Body of pancreas (tissue), 4 donors: Measurements from ENCODE around the gene FAM25A. TPM values are rescaled to one million over a fixed set of nuclear protein-coding genes. Genes with fewer than 3 reads are reported as not detected.
"Not testable (repeated sequence)": the region's sequence is repeated elsewhere in the genome, so short reads cannot be mapped to it uniquely, and the experiment has no call there.

Source experiments
- ATAC-seq: fragments of 150-250 bp; one replicate; pipeline ENCODE4 v1.9.1; 2016
- DNase-seq, 4 donors: peaks; one replicate each; pipeline ENCODE4 v3.0.0-alpha.2; 2019
- H3K27ac ChIP-seq, 4 donors: fragments of 200-600 bp; sonication (generic); 1 replicate in 3 of 4; 2 replicates in 1 of 4; pipeline versions ENCODE4 v1.5.1 to v1.6.1; 2016 to 2019; ENCODE audit warnings: mild to moderate bottlenecking in 1 of 4, mixed read lengths in 1 of 4, moderate library complexity in 1 of 4
- H3K27me3 ChIP-seq, 2 donors: fragments of 200-600 bp; sonication (generic); one replicate each; pipeline ENCODE4 v1.6.0; 2016; ENCODE audit warnings: mild to moderate bottlenecking in 1 of 2
- H3K36me3 ChIP-seq, 2 donors: fragments of 200-600 bp; sonication (generic); replicated peaks in 1 of 2; 2 replicates each; pipeline ENCODE4 v1.5.1; 2016; ENCODE audit warnings: low read depth in 2 of 2; ENCODE audit not compliant: insufficient read depth in 1 of 2
- H3K4me1 ChIP-seq: fragments of 200-600 bp; sonication (generic); one replicate; pipeline ENCODE4 v1.6.0; 2016
- H3K4me3 ChIP-seq, 2 donors: fragments of 200-600 bp; sonication (generic); 1 replicate in 1 of 2; 2 replicates in 1 of 2; pipeline ENCODE4 v1.5.1; 2016 to 2019
- H3K9me3 ChIP-seq, 3 donors: fragments of 200-600 bp; sonication (generic); 1 replicate in 2 of 3; 2 replicates in 1 of 3; pipeline ENCODE4 v1.5.1; 2016
- POLR2A ChIP-seq, 3 donors: fragments of 450-650 bp; IDR thresholded peaks; one replicate each; pipeline ENCODE4 v1.6.1; 2016; ENCODE audit warnings: antibody characterized with exemption in 3 of 3, mild to moderate bottlenecking in 2 of 3
- WGBS, 2 donors: methylation state at CpG; one replicate each; pipeline ENCODE4 v1.1.5; 2017; 5-methylcytosine and 5-hydroxymethylcytosine counted together
- intact Hi-C: fragments of 100-400 bp; cut with DNase I; formaldehyde crosslinking; loops from one replicate; pipeline ENCODE4 v1.15.1; 2023
- total RNA-seq, 2 donors: library from RNA; depleted of rRNA; stranded (reverse); fragments of >200 nt; gene quantifications; one replicate each; pipeline ENCODE4 v1.1.0, GENCODE V29; 2016
- TF ChIP-seq, protein P1 (sequence below), 7 experiments: fragments of 450-650 bp in 4 of 7; fragments of 200-600 bp in 3 of 7; sonication (generic) in 3 of 7; IDR thresholded peaks; one replicate each; pipeline ENCODE4 v1.5.1; 2016 to 2019; ENCODE audit warnings: antibody characterized with exemption in 7 of 7

The FAM25A gene
- total RNA-seq, 2 donors from 2014 or later: not detected

DNA sequence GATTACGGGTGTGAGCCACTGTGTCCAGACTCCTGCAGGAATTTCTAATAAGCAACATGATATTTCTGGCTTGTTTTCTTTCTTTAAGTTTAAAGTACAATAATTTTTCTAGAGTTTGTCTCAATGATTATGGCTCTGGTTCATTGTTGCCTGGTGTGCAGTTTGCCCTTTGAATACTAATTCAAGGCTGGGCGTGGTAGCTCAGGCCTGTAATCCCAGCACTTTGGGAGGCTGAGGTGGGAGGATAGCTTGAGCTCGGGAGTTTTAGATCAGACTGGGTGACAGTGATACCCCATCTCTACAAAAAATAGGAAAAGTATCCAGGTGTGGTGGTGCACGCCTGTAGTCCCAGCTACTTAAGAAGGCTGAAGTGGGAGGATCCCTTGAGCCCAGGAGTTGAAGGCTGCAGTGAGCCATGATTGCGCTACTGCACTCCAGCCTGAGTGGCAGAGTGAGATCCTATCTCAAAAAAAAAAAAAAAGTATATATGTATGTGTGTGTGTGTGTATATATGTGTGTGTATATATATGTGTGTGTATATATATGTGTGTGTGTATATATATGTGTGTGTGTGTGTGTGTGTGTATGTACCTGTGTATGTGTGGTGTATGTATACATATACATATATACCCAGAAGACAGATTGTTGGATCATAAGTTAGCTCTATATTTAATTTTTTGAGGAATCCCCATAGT, 43.6 kb upstream of the FAM25A start:
- Histone ChIP-seq H3K27me3 (no peaks in the 10 kb centered on the region), H3K36me3 (no peaks in the 10 kb centered on the region), H3K4me1 (peaks cover 21% of the 10 kb centered on the region), H3K4me3 (no peak overlapping the region), H3K9me3 (no peaks in the 10 kb centered on the region), H3K27ac (no peak overlapping the region)
- WGBS, 2 donors: 95 to 96% methylated on average over 5 of the region's 5 CpGs
- TF ChIP-seq POLR2A (IDR thresholded peaks at IDR 0.05): no peak
- TF ChIP-seq, protein P1, sequence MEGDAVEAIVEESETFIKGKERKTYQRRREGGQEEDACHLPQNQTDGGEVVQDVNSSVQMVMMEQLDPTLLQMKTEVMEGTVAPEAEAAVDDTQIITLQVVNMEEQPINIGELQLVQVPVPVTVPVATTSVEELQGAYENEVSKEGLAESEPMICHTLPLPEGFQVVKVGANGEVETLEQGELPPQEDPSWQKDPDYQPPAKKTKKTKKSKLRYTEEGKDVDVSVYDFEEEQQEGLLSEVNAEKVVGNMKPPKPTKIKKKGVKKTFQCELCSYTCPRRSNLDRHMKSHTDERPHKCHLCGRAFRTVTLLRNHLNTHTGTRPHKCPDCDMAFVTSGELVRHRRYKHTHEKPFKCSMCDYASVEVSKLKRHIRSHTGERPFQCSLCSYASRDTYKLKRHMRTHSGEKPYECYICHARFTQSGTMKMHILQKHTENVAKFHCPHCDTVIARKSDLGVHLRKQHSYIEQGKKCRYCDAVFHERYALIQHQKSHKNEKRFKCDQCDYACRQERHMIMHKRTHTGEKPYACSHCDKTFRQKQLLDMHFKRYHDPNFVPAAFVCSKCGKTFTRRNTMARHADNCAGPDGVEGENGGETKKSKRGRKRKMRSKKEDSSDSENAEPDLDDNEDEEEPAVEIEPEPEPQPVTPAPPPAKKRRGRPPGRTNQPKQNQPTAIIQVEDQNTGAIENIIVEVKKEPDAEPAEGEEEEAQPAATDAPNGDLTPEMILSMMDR (IDR thresholded peaks at IDR 0.05): no peak
- intact Hi-C loops: no loop called here
- DNase-seq (no peak), ATAC-seq (no peak)

DNA sequence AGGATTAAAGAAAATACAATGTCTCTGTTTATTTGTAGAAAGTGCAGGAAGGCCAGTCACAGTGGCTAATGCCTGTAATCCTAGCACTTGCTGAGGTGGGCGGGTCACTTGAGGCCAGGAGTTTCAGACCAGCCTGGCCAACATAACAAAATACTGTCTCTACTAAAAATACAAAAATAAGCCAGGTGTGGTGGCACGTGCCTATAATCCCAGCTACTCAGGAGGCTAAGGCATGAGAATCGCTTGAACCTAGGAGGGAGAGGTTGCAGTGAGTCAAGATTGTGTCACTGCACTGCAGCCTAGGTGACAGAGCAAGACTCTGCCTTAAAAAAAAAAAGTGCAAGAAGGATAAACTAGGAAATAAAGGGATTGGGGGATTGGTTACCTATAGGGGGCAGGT, 41.6 kb upstream of the FAM25A start:
- 81 to 93% methylated on average over 3 of the region's 3 CpGs for WGBS, 2 donors
- ATAC-seq, H3K36me3 ChIP-seq, H3K27me3 ChIP-seq, DNase-seq, intact Hi-C loops, H3K27ac ChIP-seq, H3K9me3 ChIP-seq, H3K4me3 ChIP-seq: not testable (repeated sequence)
- peaks cover 12% of the 10 kb centered on the region for H3K4me1 ChIP-seq

DNA sequence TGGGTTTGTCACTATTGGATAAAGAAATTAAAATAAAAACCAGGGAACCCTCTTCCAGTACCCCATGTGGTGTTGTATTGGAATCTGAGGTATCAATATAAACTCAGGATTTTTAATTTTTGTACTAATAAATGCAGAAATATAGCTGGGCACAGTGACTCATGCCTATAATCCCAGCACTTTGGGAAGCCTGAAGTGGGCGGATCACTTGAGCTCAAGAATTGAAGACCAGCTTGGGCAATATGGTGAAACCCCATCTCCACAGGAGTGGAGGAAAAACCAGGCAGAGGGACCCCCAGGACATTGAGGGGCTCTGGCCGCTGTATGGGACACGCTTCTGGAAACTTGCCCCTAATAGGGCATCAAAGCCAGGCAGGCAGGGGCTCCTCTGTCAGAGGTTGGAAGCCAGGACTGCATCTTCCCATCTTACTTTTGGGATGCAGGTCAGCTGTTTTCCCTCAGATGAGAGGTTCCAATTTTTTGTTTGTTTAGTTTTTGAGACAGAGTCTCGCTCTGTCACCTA, 40.7 kb upstream of the FAM25A start:
- H3K4me1 ChIP-seq: peaks cover 12% of the 10 kb centered on the region
- no peaks in the 10 kb centered on the region for H3K27me3 ChIP-seq
- H3K27ac ChIP-seq: peak overlapping the region in 1 of 4 donors; percentile 12
- TF ChIP-seq, protein P1 (IDR thresholded peaks at IDR 0.05): no peak
- TF ChIP-seq POLR2A (IDR thresholded peaks at IDR 0.05): no peak
- intact Hi-C loops: no loop called here
- H3K36me3 ChIP-seq: no peaks in the 10 kb centered on the region
- DNase-seq (no peak), ATAC-seq (no peak)
- H3K4me3 ChIP-seq: no peak overlapping the region
- WGBS, 2 donors: 78 to 81% methylated on average over 4 of the region's 4 CpGs
- H3K9me3 ChIP-seq: no peaks in the 10 kb centered on the region

DNA sequence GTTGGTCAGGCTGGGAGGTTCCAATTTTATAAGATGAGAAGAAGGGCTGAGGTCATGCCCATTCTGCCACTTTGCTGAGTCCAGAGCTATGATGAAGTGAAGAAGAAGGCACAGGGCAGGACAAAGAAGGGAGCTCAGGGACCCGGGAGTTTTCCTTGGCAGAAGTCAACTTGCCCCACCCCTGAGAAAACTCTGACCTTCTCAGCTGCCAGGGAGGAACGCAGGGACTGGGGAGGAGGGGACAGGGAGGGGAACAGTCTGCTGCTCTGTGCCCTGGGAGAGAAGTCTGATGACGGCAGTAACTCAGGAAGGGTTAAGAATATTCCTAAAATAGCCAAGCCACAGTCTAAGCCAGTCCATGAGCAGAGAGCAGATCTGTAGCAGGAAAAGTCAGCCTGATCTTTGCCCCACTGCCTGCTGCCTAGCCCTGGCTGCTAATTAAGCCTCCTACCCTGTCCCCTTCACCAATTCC, 40.1 kb upstream of the FAM25A start:
- no peaks in the 10 kb centered on the region for H3K36me3 ChIP-seq
- TF ChIP-seq, protein P1 (IDR thresholded peaks at IDR 0.05): no peak
- no peak for TF ChIP-seq POLR2A (IDR thresholded peaks at IDR 0.05)
- peak in 1 of 4 donors; percentile 39 for DNase-seq
- H3K4me1 ChIP-seq: peaks cover 12% of the 10 kb centered on the region
- no peaks in the 10 kb centered on the region for H3K27me3 ChIP-seq
- H3K9me3 ChIP-seq: no peaks in the 10 kb centered on the region
- 8 to 15% methylated on average over 3 of the region's 3 CpGs for WGBS, 2 donors
- intact Hi-C loops: no loop called here
- ATAC-seq: peak; percentile 66
- H3K27ac ChIP-seq: peak overlapping the region in 1 of 4 donors; percentile 45
- no peak overlapping the region for H3K4me3 ChIP-seq

DNA sequence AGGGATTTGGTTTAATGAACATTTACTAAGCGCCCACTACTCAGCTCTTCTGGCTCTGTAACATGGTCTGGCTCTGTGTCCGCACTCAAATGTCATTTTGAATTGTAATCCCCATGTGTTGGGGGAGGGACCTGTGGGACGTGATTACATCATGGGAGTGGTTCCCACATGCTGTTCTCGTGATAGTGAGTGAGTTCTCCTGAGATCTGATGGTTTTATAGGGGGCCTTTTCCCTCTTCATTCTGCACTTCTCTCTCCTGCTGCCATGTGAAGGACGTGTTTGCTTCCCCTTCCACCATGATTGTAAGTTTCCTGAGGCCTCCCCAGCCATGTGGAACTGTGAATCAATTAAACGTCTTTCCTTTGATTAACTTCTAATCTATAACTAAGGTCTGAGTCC, 39.1 kb upstream of the FAM25A start:
- H3K4me3 ChIP-seq, intact Hi-C loops, H3K36me3 ChIP-seq, ATAC-seq, DNase-seq, H3K27ac ChIP-seq, H3K9me3 ChIP-seq, H3K27me3 ChIP-seq: not testable (repeated sequence)
- peaks cover 12% of the 10 kb centered on the region for H3K4me1 ChIP-seq
- WGBS, 2 donors: 75 to 80% methylated on average over 6 of the region's 6 CpGs

DNA sequence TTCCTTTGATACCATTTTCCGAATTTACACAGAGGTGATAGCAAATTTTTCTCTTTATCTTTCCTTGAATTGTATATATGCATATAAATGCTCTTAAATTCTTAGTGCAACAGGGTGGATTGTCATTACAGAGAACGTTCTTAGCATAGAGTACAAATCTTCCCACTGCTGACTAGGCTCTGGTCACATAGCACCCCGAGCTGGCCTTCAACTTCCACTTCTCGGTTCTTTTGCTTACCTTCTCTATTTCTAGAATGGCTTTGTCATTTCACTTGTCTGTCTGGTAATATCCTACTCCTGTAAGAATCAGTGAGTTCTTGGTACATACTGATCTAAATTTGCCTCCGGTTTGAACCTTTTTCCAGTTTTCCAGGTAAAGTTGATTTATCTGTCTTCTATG, 38.4 kb upstream of the FAM25A start:
- 86 to 91% methylated on average over 5 of the region's 5 CpGs for WGBS, 2 donors
- H3K27ac ChIP-seq: no peak overlapping the region
- TF ChIP-seq, protein P1 (IDR thresholded peaks at IDR 0.05): no peak
- no peak for TF ChIP-seq POLR2A (IDR thresholded peaks at IDR 0.05)
- peaks cover 12% of the 10 kb centered on the region for H3K4me1 ChIP-seq
- no peaks in the 10 kb centered on the region for H3K9me3 ChIP-seq
- no peaks in the 10 kb centered on the region for H3K27me3 ChIP-seq
- intact Hi-C loops: no loop called here
- ATAC-seq (no peak), DNase-seq (no peak)
- H3K4me3 ChIP-seq: no peak overlapping the region
- no peaks in the 10 kb centered on the region for H3K36me3 ChIP-seq

DNA sequence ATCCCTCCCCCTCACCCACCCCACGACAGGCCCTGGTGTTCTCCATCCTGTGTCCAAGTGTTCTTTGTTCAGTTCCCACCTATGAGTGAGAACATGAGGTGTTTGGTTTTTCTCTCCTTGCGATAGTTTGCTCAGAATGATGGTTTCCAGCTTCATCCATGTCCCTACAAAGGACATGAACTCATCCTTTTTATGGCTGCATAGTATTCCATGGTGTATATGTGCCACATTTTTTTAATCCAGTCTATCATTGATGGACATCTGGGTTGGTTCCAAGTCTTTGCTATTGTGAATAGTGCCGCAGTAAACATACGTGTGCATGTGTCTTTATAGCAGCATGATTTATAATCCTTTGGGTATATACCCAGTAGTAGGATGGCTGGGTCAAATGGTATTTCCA, 35.6 kb upstream of the FAM25A start:
- 94 to 97% methylated on average over 4 of the region's 4 CpGs for WGBS, 2 donors

More for the DNA sequence above, 35.6 kb upstream of the FAM25A start:
- ATAC-seq, H3K27ac ChIP-seq, H3K27me3 ChIP-seq, H3K36me3 ChIP-seq, intact Hi-C loops, H3K9me3 ChIP-seq, H3K4me3 ChIP-seq, DNase-seq: not testable (repeated sequence)
- H3K4me1 ChIP-seq: peaks cover 12% of the 10 kb centered on the region
